Amniotic epithelial cell (primary cell): ENCODE results near the gene TBXAS1.

ENCODE experiments used
- DNase-seq: peaks from one replicate; pipeline ENCODE4 v3.0.0-alpha.2; 2010; ENCODE audit warnings: low read depth

The TBXAS1 gene

DNA sequence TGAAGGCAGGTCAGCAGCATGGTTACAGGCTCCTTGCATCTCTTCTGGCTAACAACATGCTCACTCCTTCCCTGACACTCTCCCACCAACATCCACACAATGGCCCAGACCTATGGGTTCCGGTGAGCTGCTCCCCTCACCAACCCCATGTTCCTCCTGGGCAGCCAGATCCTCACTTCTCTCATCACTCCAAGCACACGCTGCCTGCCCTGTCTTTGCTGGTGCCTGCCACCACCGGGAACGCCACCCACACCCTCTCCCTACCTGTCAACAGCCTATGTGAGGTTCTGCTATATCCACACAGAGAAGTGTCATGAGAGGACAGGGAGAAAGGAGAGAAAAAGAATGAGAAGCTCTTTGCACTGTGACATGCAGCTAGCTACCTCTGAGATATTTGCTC lies 219.1 kb downstream of the TBXAS1 start:
- DNase-seq = no peak

DNA sequence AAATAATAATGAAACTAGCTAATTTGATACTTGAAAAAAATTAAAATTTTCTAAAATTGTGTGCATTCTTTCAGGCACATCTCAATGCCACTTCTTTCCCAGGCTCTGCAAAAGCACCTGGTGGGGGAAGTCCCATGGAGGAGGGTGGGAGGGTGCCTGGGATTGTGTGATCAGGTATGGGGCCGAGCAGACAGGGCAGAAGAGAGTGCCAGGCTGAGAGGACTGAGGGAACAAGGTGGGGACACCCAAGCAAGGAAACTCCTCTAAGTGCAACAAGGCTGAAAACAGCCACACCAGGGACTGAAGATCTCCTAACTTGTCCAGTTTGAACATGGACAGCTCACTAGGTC lies 219.9 kb downstream of the TBXAS1 start:
- no peak for DNase-seq

DNA sequence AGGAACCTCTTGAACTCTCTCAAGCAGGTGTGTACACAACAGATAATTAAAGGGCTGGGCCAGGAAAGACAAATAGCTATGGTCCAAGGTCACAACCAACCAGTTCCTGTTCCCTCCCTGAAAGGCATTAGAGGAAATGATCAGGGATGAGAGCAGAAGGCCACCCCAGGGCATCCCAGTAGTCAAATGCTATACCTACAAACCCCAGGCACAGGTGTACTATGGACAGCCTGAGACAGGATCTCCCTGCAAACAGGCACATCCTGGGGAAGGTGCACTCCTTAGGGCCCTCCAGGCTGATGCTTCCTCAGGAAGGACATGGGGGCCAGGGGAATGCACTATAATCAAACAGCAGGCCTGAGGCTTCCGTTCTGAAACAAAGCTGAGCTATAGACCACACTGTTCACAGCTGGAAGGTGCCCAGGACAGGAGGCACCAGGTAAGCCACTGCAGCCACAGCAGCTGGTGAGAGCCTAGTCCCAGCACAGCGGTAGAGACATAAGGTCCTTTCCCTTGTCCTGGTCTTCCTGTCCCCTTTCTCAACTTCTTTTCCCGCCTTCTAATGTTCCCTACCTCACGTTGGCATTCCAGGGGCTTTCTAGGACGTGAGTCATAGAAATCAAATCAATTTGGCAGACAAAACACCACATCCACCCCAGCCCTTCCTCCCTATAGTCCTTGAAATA lies 220.4 kb downstream of the TBXAS1 start:
- DNase-seq = no peak

DNA sequence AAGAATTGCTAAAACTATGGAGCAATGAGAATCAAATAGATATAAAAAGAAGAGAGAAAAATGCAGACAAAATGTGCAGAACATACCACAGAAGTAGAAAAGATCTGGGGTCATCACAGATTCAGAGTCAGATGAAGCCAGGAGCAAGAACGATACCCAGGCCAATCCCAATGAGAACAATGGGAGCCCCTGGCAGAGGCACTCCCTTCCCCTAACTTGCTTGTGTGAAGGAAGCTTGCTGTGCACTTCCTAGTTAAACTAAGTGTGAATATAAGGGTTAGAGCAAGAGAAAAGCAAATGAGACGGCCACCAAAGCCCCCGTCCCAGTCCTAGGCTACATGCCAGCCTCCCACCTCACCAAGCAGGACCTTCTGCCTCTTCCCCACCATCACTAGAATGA lies 221.0 kb downstream of the TBXAS1 start:
- no peak for DNase-seq

DNA sequence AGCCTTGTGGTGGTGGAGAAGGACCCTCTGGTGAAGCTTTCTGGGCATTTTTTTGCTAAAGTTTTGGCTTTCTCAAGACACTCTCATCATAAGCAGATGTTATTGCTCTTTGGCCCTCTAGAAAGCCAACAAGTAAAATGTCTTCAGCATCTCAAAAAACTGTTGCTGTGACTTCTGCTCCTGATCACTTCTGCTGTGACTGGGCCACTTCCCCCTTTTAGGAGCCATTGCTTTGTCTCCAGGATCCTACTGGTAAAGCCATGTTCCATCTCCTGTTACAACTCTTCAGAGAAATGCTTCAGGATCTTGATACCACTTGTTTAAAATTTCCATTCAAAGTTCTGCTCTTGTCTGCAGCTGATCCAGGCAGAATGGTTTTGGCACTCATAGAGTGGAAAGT lies 222.8 kb downstream of the TBXAS1 start:
- no peak for DNase-seq

DNA sequence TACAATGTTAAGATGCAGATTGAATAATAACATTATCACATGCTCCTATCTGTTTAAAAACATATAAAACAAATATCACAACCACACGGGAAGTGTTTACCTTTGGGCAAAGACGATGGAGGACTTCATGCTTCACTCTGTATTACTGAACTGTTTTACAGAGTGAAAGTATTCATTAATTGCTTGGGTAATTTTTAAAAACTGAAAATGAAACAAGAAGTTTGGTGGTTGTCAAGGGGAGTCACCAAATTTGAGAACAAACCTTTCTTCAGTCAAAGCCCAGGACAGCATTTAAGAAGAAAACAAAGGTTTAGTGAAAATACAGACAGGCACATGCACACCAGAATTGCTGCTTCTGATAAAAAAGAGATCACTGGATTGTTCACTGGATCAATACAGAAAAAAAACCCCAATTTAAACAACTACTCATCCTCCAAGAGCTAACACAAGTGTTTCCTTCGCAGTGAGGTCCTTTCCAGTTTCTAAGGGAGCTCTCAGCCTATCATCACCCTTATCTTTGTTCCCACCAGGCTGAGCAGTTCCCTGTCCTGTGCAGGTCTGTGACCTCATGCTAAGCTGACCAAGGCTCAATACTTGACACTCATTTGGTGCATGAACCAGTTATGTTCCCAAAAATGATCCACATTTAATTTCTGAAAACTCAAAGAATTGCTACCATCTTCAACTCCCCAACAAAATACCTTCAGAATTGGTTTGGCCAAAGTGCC lies 224.9 kb downstream of the TBXAS1 start:
- DNase-seq = no peak

DNA sequence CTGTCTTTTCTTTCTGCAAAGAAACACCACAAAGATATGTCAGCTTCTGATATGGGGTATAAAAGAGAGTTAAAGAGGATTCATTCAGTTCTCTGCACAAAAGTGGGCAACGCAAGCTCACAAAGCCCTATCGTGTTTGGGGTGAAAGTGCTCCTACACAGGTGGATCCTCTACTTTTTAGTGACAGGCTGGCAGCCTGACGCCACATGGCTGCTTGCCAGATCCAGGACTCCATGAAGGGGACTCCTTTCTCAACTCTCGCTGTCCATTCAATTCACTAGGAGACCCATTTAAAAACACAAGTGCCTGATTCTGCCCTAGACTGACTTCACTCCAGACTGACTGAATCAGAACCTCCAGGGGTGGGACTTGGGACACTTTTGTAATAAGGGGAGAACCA lies 225.7 kb downstream of the TBXAS1 start:
- no peak for DNase-seq

DNA sequence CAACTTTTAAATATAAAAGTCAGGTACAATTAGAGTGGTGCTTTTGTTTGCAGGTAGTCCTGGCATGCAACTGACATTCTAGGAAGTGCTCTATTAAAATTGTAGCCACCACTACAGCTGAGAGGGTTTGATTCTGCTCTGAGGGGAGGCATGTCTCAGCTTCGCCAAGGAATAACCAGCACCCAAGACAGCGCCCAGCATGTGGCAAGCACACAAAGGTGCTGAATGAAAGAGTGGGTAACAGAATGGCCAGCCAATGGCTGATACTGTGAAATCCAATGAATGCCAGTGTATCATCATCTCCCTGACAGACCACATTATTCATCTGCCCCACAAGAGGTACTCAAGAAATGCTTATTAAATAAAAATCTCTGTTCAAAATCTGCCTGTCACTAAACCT lies 226.8 kb downstream of the TBXAS1 start:
- DNase-seq = no peak

DNA sequence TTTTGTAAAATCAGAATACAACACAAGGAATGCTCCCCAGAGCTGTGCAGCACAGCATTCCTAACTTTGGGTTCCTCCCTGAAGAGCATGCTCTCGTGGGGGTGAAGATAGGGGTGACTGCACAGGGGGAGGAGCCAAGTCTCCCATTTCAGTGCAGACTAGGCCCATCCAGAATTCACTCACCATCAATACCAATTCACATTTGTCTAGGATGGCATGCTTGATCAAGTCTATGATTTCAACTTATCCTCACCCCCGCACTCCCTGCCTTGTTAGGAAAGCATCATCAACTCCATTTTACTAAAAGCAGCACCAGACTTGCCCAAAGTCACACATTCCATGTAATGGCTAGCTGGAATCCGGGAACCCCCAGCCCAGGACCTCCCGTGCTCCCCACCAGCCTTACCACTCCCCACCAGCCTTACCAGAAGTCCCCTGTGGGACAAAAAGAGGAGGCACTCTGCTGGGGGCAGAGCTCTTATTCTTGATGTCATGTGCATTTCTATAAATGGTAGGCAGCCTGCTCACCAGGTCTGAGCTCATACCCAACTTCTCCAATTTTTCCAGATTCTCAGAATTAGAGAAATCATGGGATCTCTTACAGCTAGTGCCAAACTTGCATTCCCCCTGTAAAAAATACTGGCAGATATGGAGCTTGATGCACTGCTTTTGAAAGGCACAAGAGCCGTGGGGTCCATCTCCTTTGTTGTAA lies 227.5 kb downstream of the TBXAS1 start:
- no peak for DNase-seq

DNA sequence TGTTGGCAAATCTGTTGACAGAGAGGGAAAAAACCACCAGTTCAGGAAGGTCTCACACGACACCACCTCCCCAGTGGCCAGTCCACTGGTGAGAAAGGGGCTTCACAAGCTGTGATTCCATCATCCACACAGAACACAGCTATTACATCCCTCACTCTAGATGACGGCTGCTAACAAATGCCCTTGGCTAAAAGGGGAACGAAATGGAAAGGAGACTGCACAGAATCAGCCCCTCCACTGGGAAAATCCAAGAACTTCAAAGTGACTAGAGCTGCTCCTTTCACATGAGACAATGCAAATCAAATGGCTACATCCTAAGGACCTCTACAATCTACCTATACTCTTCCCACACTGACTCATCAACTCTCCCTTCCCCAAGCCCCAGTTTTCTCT lies 228.1 kb downstream of the TBXAS1 start:
- no peak for DNase-seq

DNA sequence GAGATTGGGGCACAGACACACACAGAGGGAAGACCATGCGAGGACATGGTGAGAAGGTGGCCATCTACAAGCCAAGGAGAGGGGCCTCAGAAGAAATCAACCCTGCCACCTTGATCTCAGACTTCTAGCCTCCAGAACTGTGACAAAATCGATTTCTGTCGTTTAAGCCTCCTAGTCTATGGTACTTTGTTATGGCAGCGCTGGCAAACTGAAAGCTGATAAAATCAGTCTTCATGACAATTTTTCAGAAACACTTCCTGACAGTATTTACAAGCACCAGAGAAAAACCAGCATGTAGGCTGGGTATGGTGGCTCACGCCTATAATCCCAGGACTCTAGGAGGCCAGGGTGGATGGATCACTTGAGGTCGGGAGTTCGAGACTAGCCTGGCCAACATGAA lies 229.5 kb downstream of the TBXAS1 start:
- DNase-seq = no peak

DNA sequence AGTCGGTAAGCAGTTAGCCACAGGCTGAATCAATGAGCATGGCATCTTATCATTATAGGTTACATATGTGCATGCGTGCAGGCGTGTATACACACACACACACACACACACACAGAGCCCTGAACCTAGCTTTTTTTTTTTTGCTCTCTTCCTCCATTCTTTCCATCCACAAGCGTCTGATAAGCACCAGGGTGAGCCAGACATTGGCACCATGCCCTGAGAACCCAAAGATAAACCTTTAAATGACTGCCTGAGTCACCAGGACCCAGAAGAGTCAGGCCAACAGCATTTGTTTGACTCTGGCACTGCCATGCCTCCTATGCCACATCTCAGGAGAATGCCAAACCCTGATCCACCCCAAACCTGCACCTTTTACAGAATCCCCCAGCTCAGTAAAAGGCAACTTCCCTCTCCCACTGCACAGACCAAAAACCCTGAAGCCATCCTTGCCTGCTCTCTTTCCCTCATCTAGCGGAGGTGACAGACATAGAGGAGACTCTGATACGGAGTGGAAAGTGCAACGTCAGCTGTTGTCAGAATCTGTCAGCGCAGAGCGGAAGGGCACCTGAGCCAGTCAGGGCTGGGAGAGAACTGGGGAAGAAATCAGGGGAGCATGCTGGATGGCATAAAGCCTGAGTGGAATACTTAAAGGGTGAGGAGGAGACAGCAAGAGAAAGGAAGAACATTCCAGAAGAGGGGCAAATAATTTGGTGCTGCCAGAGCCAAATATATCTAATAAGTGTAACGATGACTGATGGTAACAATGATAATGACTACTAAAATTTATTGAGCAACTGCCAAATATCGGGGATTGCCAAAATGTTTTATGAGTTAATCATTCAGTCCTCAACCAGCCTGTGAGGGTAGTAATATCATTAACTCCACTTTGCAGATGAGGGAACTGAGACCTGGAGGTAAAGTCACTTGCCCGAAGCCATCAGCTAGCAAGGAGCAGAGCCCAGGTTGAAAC lies 230.5 kb downstream of the TBXAS1 start:
- DNase-seq = peak; percentile 97

DNA sequence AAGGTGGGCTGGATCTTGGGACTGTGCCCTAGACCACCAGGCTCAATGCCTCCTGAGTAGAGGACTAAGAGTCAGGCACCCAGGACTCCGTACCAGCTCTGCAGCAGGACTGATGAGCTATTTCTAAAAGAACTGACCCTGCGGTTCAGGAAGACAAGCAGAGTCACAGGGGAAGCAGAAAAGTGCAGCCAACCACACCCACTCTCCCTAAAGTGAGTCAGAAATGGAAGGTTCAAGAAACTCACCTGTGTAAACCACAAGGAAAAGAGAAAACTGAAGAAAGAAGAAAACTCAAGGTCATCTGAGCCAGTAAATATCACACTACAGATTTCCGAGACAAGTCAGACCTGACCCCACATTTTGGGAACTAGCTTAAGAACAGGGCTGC lies 231.2 kb downstream of the TBXAS1 start:
- no peak for DNase-seq

DNA sequence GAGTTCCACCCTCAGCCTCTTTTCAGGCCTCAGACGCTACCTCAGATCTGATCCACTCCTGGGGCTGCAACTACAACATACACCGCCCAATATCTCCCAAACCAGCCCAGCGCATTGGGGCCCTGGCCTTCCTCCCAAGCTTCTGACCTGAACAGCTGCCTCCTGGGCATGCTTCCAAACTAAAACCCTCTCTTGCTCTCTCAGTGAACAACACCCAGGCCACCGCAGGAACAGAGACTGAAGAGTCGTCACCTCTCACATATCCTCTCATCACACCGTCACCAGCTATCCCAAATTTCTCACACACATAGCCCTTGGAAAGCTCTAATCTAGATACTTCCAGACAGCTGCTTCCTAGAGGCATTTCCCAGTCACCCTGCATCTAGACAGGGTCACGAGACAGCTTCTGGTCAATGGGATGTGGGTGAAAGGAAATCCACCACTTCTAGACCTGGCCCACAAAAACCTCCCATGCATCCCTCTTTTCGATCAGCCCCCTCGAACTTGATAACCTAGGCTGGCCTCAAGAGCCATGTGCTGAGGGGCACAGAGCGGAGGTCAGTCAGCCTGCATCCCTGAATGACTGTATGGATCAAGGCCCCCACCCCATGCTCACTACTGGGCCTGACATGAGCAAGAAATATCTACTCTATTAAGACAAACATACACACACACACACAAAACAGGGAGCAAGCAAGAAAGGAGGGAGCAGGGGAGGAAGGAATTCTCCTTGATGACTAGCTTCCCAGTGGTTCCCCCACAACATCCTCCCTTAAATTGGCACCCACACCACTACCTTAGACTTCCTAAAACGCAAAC lies 231.9 kb downstream of the TBXAS1 start:
- peak; percentile 44 for DNase-seq

DNA sequence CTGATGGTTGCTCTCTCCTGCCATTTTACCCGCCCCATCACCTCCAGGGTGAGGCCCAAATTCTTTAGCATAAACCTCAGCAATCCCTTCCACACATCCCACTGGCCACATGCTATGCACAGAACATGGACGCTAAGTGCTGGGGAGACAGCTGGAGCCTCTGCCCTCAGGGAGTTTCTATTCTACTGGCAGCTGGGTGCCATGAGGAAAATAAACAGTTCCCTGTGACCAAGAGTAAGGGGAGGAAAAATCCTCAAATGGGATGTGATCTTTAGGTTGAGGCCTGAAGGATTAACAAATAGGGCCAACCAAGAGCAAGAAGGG lies 232.5 kb downstream of the TBXAS1 start:
- no peak for DNase-seq

DNA sequence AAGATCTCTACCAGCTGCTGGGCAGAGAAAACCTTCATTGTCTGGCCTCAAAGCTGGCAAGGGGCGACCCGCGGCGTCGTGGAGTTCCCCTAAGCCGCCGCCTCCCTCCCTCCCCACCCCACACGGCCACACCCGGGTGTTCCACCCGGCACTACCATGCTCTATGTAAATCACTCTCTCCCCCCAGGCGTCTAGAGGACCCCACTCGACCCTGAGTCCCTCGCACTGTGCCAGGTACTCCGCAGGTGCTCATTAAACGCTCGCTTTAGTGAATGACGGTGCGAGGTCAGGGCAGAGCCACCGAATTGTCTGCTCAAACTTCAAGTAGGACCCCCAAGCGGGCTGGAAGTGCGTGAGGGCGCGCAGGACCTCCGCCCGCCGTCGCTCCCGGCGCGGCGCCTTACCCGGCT lies 233.1 kb downstream of the TBXAS1 start:
- no peak for DNase-seq

DNA sequence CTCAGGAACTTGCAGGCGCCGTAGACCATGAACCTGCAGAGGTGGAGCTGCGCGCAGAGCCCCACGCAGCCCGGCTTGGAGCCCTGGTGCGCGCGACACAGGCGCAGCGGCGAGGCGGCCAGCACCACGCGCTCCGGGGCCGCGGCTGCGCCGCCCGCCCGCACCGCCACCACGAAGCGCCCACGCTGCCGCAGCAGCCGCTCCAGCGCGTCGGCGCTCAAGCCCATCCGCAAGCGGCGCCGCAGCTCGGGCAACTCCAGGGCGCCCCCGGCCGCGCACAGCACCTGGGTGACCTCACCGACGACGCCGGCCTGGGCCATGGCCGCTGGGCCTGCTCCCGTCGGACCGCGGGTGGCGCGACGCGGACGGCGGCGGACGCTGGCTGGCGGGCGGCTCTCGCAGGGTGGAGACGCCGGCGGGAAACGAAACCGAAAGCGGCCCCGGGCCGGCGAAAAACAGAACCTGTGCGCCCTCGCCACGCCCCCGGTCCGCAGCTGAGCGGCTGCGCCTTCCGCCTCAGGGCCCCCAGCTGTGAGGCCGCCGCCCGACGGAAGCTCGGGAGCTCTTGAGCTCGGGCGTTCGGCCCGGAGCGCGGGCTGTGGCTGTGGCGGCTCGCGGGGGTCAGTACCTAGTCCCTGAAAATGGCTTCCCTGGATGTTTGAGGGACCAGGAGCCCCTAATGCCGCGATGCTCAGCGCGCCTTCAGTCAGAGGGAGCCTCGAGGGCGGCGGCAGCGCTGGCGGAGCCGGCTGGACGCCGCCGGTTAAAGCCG lies 233.7 kb downstream of the TBXAS1 start, which contains the start of gene PARP12:
Gene PARP12 (minus strand): TSS at position 424 of the 772 bp plus-strand sequence. CDS start 104 bp downstream, at position 320.
- DNase-seq = peak; percentile 71

DNA sequence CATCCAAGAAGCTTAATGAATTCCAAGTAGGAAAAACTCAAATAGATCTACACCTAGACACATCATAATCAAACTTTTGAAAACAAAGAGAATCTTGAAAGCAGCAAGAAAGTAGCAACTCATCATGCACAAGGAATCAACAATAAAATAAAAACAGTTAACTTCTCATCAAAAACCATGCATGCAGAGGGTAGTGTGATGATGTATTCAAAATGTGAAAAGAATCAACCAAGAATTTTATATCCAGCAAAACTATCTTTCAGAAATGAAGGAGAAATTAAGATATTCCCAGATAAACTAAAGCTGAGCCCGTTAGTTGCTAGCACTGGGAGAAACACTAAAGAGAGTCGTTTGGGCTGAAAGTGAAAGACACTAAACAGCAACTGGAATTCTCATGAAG lies 238.0 kb downstream of the TBXAS1 start:
- DNase-seq = no peak

DNA sequence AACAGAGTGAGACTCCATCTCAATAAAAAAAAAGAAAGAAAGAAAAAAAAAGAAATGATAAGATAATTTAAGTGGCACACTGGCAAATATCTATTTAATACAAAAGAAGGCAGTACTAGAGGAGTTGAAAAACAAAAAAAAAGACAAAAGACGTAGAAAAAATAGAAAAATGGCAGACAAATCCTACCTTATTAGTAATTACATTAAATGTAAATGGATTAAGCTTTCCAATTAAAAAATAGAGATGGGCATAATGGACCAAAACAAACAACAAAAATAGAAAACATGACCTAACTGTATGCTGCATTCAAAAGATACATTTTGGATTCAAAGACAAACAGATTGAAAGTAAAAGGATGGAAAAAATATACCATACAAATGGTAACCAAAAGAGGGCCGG lies 239.0 kb downstream of the TBXAS1 start:
- DNase-seq = no peak

DNA sequence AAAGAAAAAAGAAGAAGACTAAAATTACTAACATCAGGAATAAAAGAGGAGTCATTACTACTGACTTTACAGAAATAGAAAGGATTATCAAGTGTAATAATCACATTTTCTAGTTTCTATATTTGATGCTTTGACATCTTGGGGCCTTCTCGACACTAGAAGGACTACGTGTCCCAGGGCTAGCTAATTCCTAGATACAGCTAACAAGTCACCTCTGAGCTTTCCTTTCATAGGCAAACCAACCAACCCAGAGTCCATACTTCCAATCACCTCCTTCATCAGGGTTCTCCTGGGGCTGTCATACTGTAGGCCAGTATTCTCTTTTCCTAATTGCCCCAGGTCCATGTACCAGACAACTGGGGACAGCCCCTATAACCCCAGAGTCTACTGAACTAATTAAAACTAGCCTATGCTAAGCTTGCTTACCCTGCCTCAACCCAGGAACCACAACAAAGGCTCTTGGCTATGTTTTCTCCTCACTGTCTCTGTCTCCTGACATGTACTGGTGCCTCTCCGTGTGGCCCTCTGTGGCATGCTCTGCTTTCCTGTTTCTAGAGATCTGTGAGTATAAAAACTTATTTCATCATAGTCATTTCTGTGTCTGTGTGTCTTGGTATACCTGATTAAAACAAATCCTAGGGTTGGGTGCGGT lies 240.4 kb downstream of the TBXAS1 start:
- no peak for DNase-seq
